Glomerular visceral epithelial cell (primary cell): ENCODE results near the gene ADGRF5.

Source experiments
- DNase-seq: peaks from one replicate; pipeline ENCODE4 v3.0.0-alpha.2; 2016; ENCODE audit errors: extremely low spot score

The ADGRF5 gene

DNA sequence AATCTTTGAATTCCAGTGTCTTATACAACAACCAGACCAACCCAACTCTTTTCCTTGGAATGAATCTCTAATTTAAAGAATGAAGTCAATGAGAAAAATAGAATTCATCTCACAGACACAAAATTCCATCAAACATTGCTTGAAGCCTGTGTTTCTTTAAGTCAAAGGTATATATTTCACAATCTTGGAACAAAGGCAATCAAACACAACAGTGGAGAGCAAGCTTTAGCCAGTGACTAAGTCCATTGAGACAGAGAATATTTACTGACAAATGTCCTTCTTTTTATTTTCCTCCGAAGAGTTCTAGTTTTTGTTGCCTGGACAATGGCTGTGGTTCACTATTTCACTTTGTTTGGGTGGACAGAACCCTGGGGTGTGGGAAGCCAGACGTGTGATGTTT is 92.8 kb downstream of the ADGRF5 start:
- no peak for DNase-seq

DNA sequence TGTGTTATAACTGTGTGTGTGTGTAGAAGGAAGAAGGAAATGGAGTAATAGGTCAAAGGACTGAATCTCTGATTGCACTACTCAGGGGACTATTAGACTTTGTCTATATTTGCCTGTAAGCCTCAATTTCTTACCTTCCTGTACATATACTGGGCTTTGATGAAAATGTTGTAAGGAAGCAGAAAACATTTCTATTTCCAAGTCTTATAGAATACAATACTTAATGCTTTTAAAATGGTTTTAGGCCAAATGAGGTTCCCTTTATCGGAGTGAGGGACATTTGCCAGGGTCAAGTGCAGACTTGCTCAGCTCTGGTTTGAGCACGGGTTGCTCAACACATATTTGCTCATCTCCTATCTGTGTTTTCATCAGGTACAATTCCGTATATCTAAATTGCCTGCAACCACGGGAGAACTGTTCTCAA is 100.3 kb downstream of the ADGRF5 start:
- no peak for DNase-seq

GRCh38 chr6:46819561-46819960 is 102.2 kb downstream of the ADGRF5 start:
- DNase-seq = no peak

- no peak for DNase-seq
Measured at GRCh38 chr6:46816626-46817025, 105.1 kb downstream of the ADGRF5 start.

- peak; percentile 54 for DNase-seq
Measured at GRCh38 chr6:46815130-46815529, 106.6 kb downstream of the ADGRF5 start.

DNA sequence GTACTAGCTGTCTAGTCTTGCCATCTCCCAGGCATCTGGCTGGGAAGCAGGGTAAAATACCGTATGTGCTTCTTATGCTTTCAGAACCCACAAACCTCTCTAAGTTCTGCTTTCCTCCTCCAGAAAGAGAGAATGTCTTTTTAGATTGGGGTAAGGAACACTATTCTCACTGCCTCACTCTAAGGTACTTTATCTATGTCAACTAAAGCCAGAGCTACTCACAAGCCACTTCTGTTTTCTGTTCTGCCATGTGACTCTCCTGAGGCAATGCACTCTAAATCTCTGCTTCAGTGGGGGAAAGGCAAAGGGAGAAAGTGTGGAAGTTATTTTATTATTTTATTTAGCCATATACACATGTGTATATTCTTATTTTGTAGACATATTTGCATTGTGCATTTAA is 112.9 kb downstream of the ADGRF5 start:
- no peak for DNase-seq
